Panc1 (cell line): ENCODE data around the gene GM2A. TPM values are rescaled to one million over a fixed set of nuclear protein-coding genes. Genes with fewer than 3 reads are reported as not detected.

Experiments used
- ATAC-seq: fragments of 200-7000 bp; cut with Tn5 transposase; 2 replicates; pipeline ENCODE4 v1.9.1; 2020; ENCODE audit warnings: mild to moderate bottlenecking, moderate library complexity
- BruUV-seq: library from RNA; stranded (reverse); fragments of 400-500 nt; replicated peaks from 2 replicates; lab custom pipeline; 2021; lab: Mats Ljungman, UMichigan
- CTCF ChIA-PET: fragments of 300-600 bp; sonication (Branson Sonifier 250); formaldehyde crosslinking; loops from one replicate; lab custom pipeline; 2022; ENCODE audit warnings: antibody characterized with exemption; lab: Charles Lee
- POLR2A ChIA-PET: fragments of 300-600 bp; sonication (Branson Sonifier 250); formaldehyde crosslinking; loops from one replicate; lab custom pipeline; 2022; ENCODE audit warnings: antibody characterized with exemption; lab: Charles Lee
- DNase-seq: peaks from one replicate; pipeline ENCODE4 v3.0.0-alpha.2; 2010; ENCODE audit warnings: low read depth, low spot score
- H3K27ac ChIP-seq: 2 replicates; pipeline ENCODE4 v1.5.1; 2011; ENCODE audit warnings: mild to moderate bottlenecking, low read length, inconsistent platforms
- H3K27me3 ChIP-seq: fragments of 200-500 bp; sonication (Bioruptor generic); 2 replicates; pipeline ENCODE4 v1.6.0; 2014; ENCODE audit warnings: low read length, inconsistent platforms; ENCODE audit not compliant: control insufficient read depth, insufficient read depth
- H3K36me3 ChIP-seq: fragments of 200-500 bp; sonication (Bioruptor generic); 2 replicates; pipeline ENCODE4 v1.5.1; 2014; ENCODE audit warnings: inconsistent platforms, mild to moderate bottlenecking, low read length, moderate library complexity; ENCODE audit not compliant: control insufficient read depth, insufficient read depth
- H3K4me1 ChIP-seq: 2 replicates; pipeline ENCODE4 v1.5.1; 2011; ENCODE audit warnings: inconsistent platforms, mild to moderate bottlenecking, low read length, moderate library complexity; ENCODE audit not compliant: control insufficient read depth, insufficient read depth
- H3K4me3 ChIP-seq, 2 experiments: 2 replicates each; pipeline ENCODE4 v1.5.1; 2011 to 2012; ENCODE audit warnings: low read depth in 2 of 2, low read length in 2 of 2, mild to moderate bottlenecking in 2 of 2, inconsistent platforms in 1 of 2, moderate library complexity in 1 of 2
- H3K9me3 ChIP-seq: fragments of 200-500 bp; sonication (Bioruptor generic); 2 replicates; pipeline ENCODE4 v1.5.1; 2014; ENCODE audit warnings: low read depth, mild to moderate bottlenecking, inconsistent platforms, low read length, moderate library complexity; ENCODE audit not compliant: control insufficient read depth, insufficient read depth
- CTCF ChIP-seq: fragments of 450-650 bp; IDR thresholded peaks from 2 replicates; pipeline ENCODE4 v1.5.1; 2017; ENCODE audit warnings: mild to moderate bottlenecking
- POLR2AphosphoS5 ChIP-seq: IDR thresholded peaks from 2 replicates; pipeline ENCODE4 v1.6.1; 2012; ENCODE audit warnings: mild to moderate bottlenecking, low read depth, low read length, moderate library complexity
- REST ChIP-seq, 2 experiments: IDR thresholded peaks; 2 replicates each; pipeline ENCODE4 v1.6.1; 2011 to 2012; ENCODE audit warnings: low read depth in 2 of 2, control low read depth in 1 of 2, low read length in 1 of 2, mild to moderate bottlenecking in 1 of 2, moderate library complexity in 1 of 2; ENCODE audit not compliant: insufficient read depth in 1 of 2
- SIN3A ChIP-seq: IDR thresholded peaks from 2 replicates; pipeline ENCODE4 v1.6.1; 2012; ENCODE audit warnings: low read depth, mild to moderate bottlenecking, low read length, moderate library complexity, borderline replicate concordance; ENCODE audit not compliant: insufficient read depth
- TCF7L2 ChIP-seq: IDR thresholded peaks from 2 replicates; pipeline ENCODE4 v1.6.1; 2011; ENCODE audit warnings: mild to moderate bottlenecking, low read depth, low read length, inconsistent platforms
- in situ Hi-C: cut with HindIII; loops from 2 replicates; pipeline ENCODE4 v1.10.0; 2016; ENCODE audit warnings: low sequenced_read_pairs, low pct_unique_long_range_greater_than_20kb
- intact Hi-C: fragments of 100-400 bp; cut with micrococcal nuclease; formaldehyde crosslinking; loops from one replicate; pipeline ENCODE4 v1.10.0; 2022; ENCODE audit not compliant: unreplicated experiment
- total RNA-seq: library from RNA; stranded (reverse); gene quantifications from one replicate; pipeline ENCODE4 v1.2.1, GENCODE V29; 2021; ENCODE audit not compliant: unreplicated experiment

GM2A gene
- total RNA-seq, 1 experiment from 2014 or later = 40.7 TPM

- no peaks in the 10 kb centered on the region for H3K9me3 ChIP-seq
- POLR2A ChIA-PET = no interaction called here
- ATAC-seq = no peak
- in situ Hi-C loops (no loop called here), intact Hi-C loops (no loop called here)
- no peak for DNase-seq
- no peaks in the 10 kb centered on the region for H3K27me3 ChIP-seq
- BruUV-seq = no TSS peak
- CTCF ChIA-PET = interaction anchor here (0.6 kb wide), 1 partner anchor 286 kb away, joined by 3 read pairs; no protein-coding TSS in a partner anchor
- no peak overlapping the region for H3K27ac ChIP-seq
- H3K4me1 ChIP-seq = no peaks in the 10 kb centered on the region
- TF ChIP-seq POLR2AphosphoS5 = no peak
- no peak for TF ChIP-seq TCF7L2
- no peak for TF ChIP-seq SIN3A
- TF ChIP-seq CTCF = no peak
- H3K36me3 ChIP-seq = no peaks in the 10 kb centered on the region
- H3K4me3 ChIP-seq = no peak overlapping the region
Observed at GRCh38 chr5:151283120-151283825, 30.3 kb downstream of the GM2A start.

- no peaks in the 10 kb centered on the region for H3K4me1 ChIP-seq
- ATAC-seq (no peak), DNase-seq (no peak)
- H3K9me3 ChIP-seq = no peaks in the 10 kb centered on the region
- ChIA-PET CTCF (no interaction called here), POLR2A (no interaction called here)
- H3K27me3 ChIP-seq = no peaks in the 10 kb centered on the region
- H3K36me3 ChIP-seq = no peaks in the 10 kb centered on the region
- no peak overlapping the region for H3K4me3 ChIP-seq
- no peak for TF ChIP-seq SIN3A
- peak; percentile 61 for TF ChIP-seq CTCF
- TF ChIP-seq REST (IDR thresholded peaks at IDR 0.05; ENCODE audit: insufficient read depth in 1 of 2, low read depth in 2 of 2, low read length in 1 of 2) = no peak
- in situ Hi-C loops (no loop called here), intact Hi-C loops (no loop called here)
- BruUV-seq = no TSS peak
- no peak overlapping the region for H3K27ac ChIP-seq
Observed at GRCh38 chr5:151284392-151284967, 31.5 kb downstream of the GM2A start.
